IMR-90 (cell line): ENCODE measurements around the gene TSPAN31. TPM values are rescaled to one million over a fixed set of nuclear protein-coding genes. Genes with fewer than 3 reads are reported as not detected.

Experiments
- ATAC-seq: fragments of 200-7000 bp; cut with Tn5 transposase; 2 replicates; pipeline ENCODE4 v1.9.1; 2020; ENCODE audit warnings: low read depth, mild to moderate bottlenecking, moderate library complexity
- BruUV-seq: library from RNA; stranded (reverse); fragments of 400-500 nt; replicated peaks from 2 replicates; lab custom pipeline; 2021; lab: Mats Ljungman, UMichigan
- CTCF ChIA-PET: fragments of 300-600 bp; formaldehyde crosslinking; extraction: SDS; loops from one replicate; lab custom pipeline; 2021; ENCODE audit warnings: antibody characterized with exemption; lab: Yijun Ruan, JAX
- POLR2A ChIA-PET: fragments of 300-600 bp; sonication (Branson Sonifier 250); formaldehyde crosslinking; loops from one replicate; lab custom pipeline; 2022; ENCODE audit warnings: antibody characterized with exemption; ENCODE audit not compliant: unreplicated experiment; lab: Charles Lee
- DNase-seq: peaks from one replicate; pipeline ENCODE4 v3.0.0; 2013
- H2AFZ ChIP-seq: replicated peaks from 2 replicates; pipeline ENCODE3; 2013; ENCODE audit warnings: low read length, mild to moderate bottlenecking; ENCODE audit not compliant: poor library complexity
- H2AK5ac ChIP-seq: 2 replicates; pipeline ENCODE4 v1.6.1; 2013; ENCODE audit warnings: low read depth, low read length, inconsistent platforms
- H2AK9ac ChIP-seq: replicated peaks from 2 replicates; pipeline ENCODE3; 2013; ENCODE audit warnings: mild to moderate bottlenecking, low read depth, low read length, moderate library complexity; ENCODE audit not compliant: poor library complexity
- H2BK120ac ChIP-seq: 2 replicates; pipeline ENCODE4 v1.6.1; 2013; ENCODE audit warnings: low read depth, low read length, inconsistent platforms
- H2BK15ac ChIP-seq: 3 replicates; pipeline ENCODE4 v1.6.1; 2013; ENCODE audit warnings: low read depth, low read length, inconsistent platforms
- H2BK20ac ChIP-seq: 2 replicates; pipeline ENCODE4 v1.6.1; 2013; ENCODE audit warnings: low read depth, mild to moderate bottlenecking, inconsistent platforms, low read length, moderate library complexity
- H2BK5ac ChIP-seq: 2 replicates; pipeline ENCODE4 v1.6.1; 2013; ENCODE audit warnings: mild to moderate bottlenecking, low read depth, low read length, inconsistent platforms; ENCODE audit not compliant: poor library complexity, severe bottlenecking
- H3K14ac ChIP-seq: replicated peaks from 2 replicates; pipeline ENCODE4 v1.6.1; 2013; ENCODE audit warnings: low read depth, low read length, inconsistent platforms
- H3K18ac ChIP-seq: 2 replicates; pipeline ENCODE4 v1.6.1; 2013; ENCODE audit warnings: low read depth, low read length, control low read depth
- H3K23ac ChIP-seq: 2 replicates; pipeline ENCODE4 v1.6.1; 2013; ENCODE audit warnings: low read depth, low read length, inconsistent platforms
- H3K27ac ChIP-seq: 2 replicates; pipeline ENCODE4 v1.5.1; 2013; ENCODE audit warnings: mild to moderate bottlenecking, control low read depth, low read length; ENCODE audit not compliant: insufficient read depth
- H3K27me3 ChIP-seq: 2 replicates; pipeline ENCODE4 v1.6.1; 2013; ENCODE audit warnings: low read length; ENCODE audit not compliant: control insufficient read depth, insufficient read depth
- H3K36me3 ChIP-seq: 2 replicates; pipeline ENCODE4 v1.6.1; 2013; ENCODE audit warnings: low read length, mixed read lengths; ENCODE audit not compliant: control insufficient read depth, insufficient read depth
- H3K4ac ChIP-seq: 2 replicates; pipeline ENCODE4 v1.6.1; 2013; ENCODE audit warnings: low read depth, low read length, inconsistent platforms
- H3K4me1 ChIP-seq: 2 replicates; pipeline ENCODE4 v1.6.1; 2013; ENCODE audit warnings: low read length, mixed read lengths; ENCODE audit not compliant: control insufficient read depth, insufficient read depth
- H3K4me2 ChIP-seq: 2 replicates; pipeline ENCODE4 v1.6.1; 2013; ENCODE audit warnings: low read depth, mild to moderate bottlenecking, control low read depth, low read length, moderate library complexity
- H3K4me3 ChIP-seq: 2 replicates; pipeline ENCODE4 v1.5.1; 2013; ENCODE audit warnings: low read depth, mild to moderate bottlenecking, control low read depth, low read length, moderate library complexity; ENCODE audit not compliant: insufficient read depth
- H3K56ac ChIP-seq: 2 replicates; pipeline ENCODE4 v1.6.1; 2013; ENCODE audit warnings: low read length, inconsistent platforms; ENCODE audit not compliant: insufficient read depth; ENCODE audit errors: extremely low read depth
- H3K79me1 ChIP-seq, 2 experiments: 2 replicates each; pipeline ENCODE4 v1.6.1; 2013; ENCODE audit warnings: low read length in 2 of 2, inconsistent platforms in 1 of 2, low read depth in 1 of 2
- H3K9ac ChIP-seq: 2 replicates; pipeline ENCODE4 v1.6.1; 2013; ENCODE audit warnings: low read depth, low read length, control low read depth
- H3K9me1 ChIP-seq: 2 replicates; pipeline ENCODE4 v1.6.1; 2013; ENCODE audit warnings: low read length, inconsistent platforms; ENCODE audit not compliant: insufficient read depth
- H3K9me3 ChIP-seq: 2 replicates; pipeline ENCODE4 v1.6.1; 2013; ENCODE audit warnings: low read length; ENCODE audit not compliant: control insufficient read depth, insufficient read depth
- H4K20me1 ChIP-seq: 2 replicates; pipeline ENCODE4 v1.6.1; 2013; ENCODE audit warnings: low read length, inconsistent platforms; ENCODE audit not compliant: insufficient read depth
- H4K5ac ChIP-seq: 2 replicates; pipeline ENCODE4 v1.6.1; 2013; ENCODE audit warnings: mild to moderate bottlenecking, low read depth, low read length, control low read depth
- H4K8ac ChIP-seq, 2 experiments: 2 replicates each; pipeline ENCODE4 v1.6.1; 2013; ENCODE audit warnings: low read depth in 2 of 2, low read length in 2 of 2, control low read depth in 1 of 2, inconsistent platforms in 1 of 2
- H4K91ac ChIP-seq: 2 replicates; pipeline ENCODE4 v1.6.1; 2013; ENCODE audit warnings: low read depth, low read length, inconsistent platforms; ENCODE audit not compliant: insufficient read depth
- BHLHE40 ChIP-seq: fragments of 150-350 bp; IDR thresholded peaks from 2 replicates; pipeline ENCODE4 v1.6.1; 2016; ENCODE audit warnings: mild to moderate bottlenecking, low read depth, low read length
- CTCF ChIP-seq: conservative IDR thresholded peaks from 2 replicates; pipeline ENCODE4 v1.5.1; 2012; ENCODE audit warnings: mild to moderate bottlenecking, low read depth, low read length, improper control_type of control experiment
- ELK1 ChIP-seq: fragments of 150-350 bp; IDR thresholded peaks from 2 replicates; pipeline ENCODE4 v1.6.1; 2016; ENCODE audit warnings: low read depth, mild to moderate bottlenecking, low read length, moderate library complexity, borderline replicate concordance
- MAFK ChIP-seq: IDR thresholded peaks from 2 replicates; pipeline ENCODE4 v1.6.1; 2012; ENCODE audit warnings: low read depth, low read length, improper control_type of control experiment
- RAD21 ChIP-seq: IDR thresholded peaks from 2 replicates; pipeline ENCODE4 v1.6.1; 2012; ENCODE audit warnings: low read length, improper control_type of control experiment
- RFX5 ChIP-seq: IDR thresholded peaks from 2 replicates; pipeline ENCODE4 v1.8.0; 2012; ENCODE audit warnings: low read depth, mild to moderate bottlenecking, low read length, moderate library complexity
- whole genome bisulfite sequencing, 2 experiments: methylation state at CpG; one replicate each; pipeline versions ENCODE4 v1.1.5 to v1.1.7; 2013; ENCODE audit warnings: missing lambda C conversion rate in 2 of 2; ENCODE audit not compliant: insufficient read length in 1 of 2; ENCODE audit errors: extremely low coverage in 2 of 2; 5-methylcytosine and 5-hydroxymethylcytosine counted together
- dilution Hi-C: fragments of 300-500 bp; cut with HindIII; formaldehyde crosslinking; loops from one replicate; pipeline ENCODE4 v1.14.3; 2018; ENCODE audit warnings: low sequenced_read_pairs; ENCODE audit not compliant: unreplicated experiment
- in situ Hi-C: fragments of 300-500 bp; cut with MboI; formaldehyde crosslinking; loops from 3 replicates; pipeline ENCODE4 v1.14.3; 2019; ENCODE audit warnings: low sequenced_read_pairs, inconsistent platforms, mixed read lengths
- intact Hi-C: fragments of 100-400 bp; cut with micrococcal nuclease; formaldehyde crosslinking; loops from 2 replicates; pipeline ENCODE4 v1.10.0; 2022
- polyA plus RNA-seq, 3 experiments: library from polyadenylated mRNA; depleted of rRNA; stranded (reverse); fragments of >200 nt; gene quantifications; 2 replicates each; pipeline ENCODE4 v1.2.3, GENCODE V29; 2012; ENCODE audit warnings: low replicate concordance in 1 of 3
- total RNA-seq: library from RNA; depleted of rRNA; stranded (reverse); fragments of >200 nt; gene quantifications from 2 replicates; pipeline ENCODE4 v1.2.3, GENCODE V29; 2012

Gene TSPAN31
- total and polyA plus RNA-seq, 2 of the 4 experiments (the other 2 are of a cell fraction), result 12.3 to 71.2 TPM

GRCh38 chr12:57757771-57758170, 12.9 kb downstream of the TSPAN31 start:
- Histone ChIP-seq H3K23ac (no peak overlapping the region), H3K4me3 (no peak overlapping the region), H3K27me3 (peaks cover 13% of the 10 kb centered on the region), H4K91ac (no peak overlapping the region), H4K20me1 (no peaks in the 10 kb centered on the region; the same call in 1 of the 2 replicates), H2BK15ac (no peak overlapping the region), H2AK5ac (no peak overlapping the region), H4K8ac (no peak overlapping the region), H3K4me1 (peaks cover 3% of the 10 kb centered on the region; the same call in 1 of the 2 replicates), H3K79me1 (0 out of 4 replicates have a peak, but pooled peaks cover 0 to 3% of the 10 kb centered on the region in 2 experiments), H2BK20ac (no peak overlapping the region), H3K27ac (no peak overlapping the region), H3K56ac (no peak overlapping the region), H3K18ac (no peak overlapping the region), H3K4me2 (no peak overlapping the region), H3K4ac (no peak overlapping the region), H3K36me3 (peaks cover 9% of the 10 kb centered on the region), H3K9me1 (peaks cover 4% of the 10 kb centered on the region), H2BK5ac (no peak overlapping the region), H3K9ac (no peak overlapping the region), H4K5ac (no peak overlapping the region), H3K14ac (no peak overlapping the region), H2BK120ac (no peak overlapping the region), H2AK9ac (no peak overlapping the region), H2AFZ (no peak overlapping the region), H3K9me3 (no peaks in the 10 kb centered on the region)
- DNase-seq, result no peak
- CTCF ChIA-PET, result no interaction called here
- intact Hi-C loops, result no loop called here
- TF ChIP-seq CTCF, result no peak
- no peak for TF ChIP-seq RFX5
- TF ChIP-seq BHLHE40, result no peak
- no peak for TF ChIP-seq RAD21
- no peak for TF ChIP-seq ELK1
- TF ChIP-seq MAFK, result no peak
- BruUV-seq, result no TSS peak
- in situ Hi-C loops, result no loop called here
- dilution Hi-C loops, result no loop called here
- ATAC-seq, result no peak
- WGBS, 2 experiments, result 96% methylated on average over 3 of the region's 4 CpGs; no CpG with 5 or more reads in 1 of the 2 experiments
- POLR2A ChIA-PET, result no interaction called here
